ENCODE results near the gene CMTM1. TPM values are rescaled to one million over a fixed set of nuclear protein-coding genes. Genes with fewer than 3 reads are reported as not detected.

The CMTM1 gene
- 0.32 and 0.91 TPM in 2 replicates for total RNA-seq

GRCh38 chr16:66566051-66566901, at the start of gene CMTM1:
Gene CMTM1, plus strand, starts transcription at chr16:66566439. Its CDS starts 75 bp downstream, at chr16:66566514.

GRCh38 chr16:66549284-66550131, 16.7 kb upstream of the CMTM1 start, which contains the start of gene TK2:
Gene TK2, minus strand, starts transcription at chr16:66550122. Its CDS starts 61 bp downstream, at chr16:66550061.

GRCh38 chr16:66552286-66553177, 13.7 kb upstream of the CMTM1 start, which contains the start of gene CKLF:
Gene CKLF, plus strand, starts transcription at chr16:66552576. Its CDS starts 140 bp downstream, at chr16:66552716.

GRCh38 chr16:66578651-66579531, 12.7 kb downstream of the CMTM1 start, which contains the start of gene CMTM2:
Gene CMTM2, plus strand, starts transcription at chr16:66579463. Its CDS starts 145 bp downstream, at chr16:66579608.

GRCh38 chr16:66604376-66605176, 38.3 kb downstream of the CMTM1 start, which contains the start of gene CMTM3:
Gene CMTM3, plus strand, starts transcription at chr16:66604704. Its CDS starts 102 bp downstream, at chr16:66604806.

Other genes starting within 250 kb of the CMTM1 start
- gene CDH5, start 199.7 kb upstream of the CMTM1 start, total RNA-seq = 373 and 422 TPM in 2 replicates
- gene BEAN1, start 139.1 kb upstream of the CMTM1 start, total RNA-seq = 0.15 TPM in 1 of 2 replicates, not detected in the other
- 26.0 and 28.9 TPM in 2 replicates for gene TK2, start 16.3 kb upstream of the CMTM1 start, total RNA-seq
- 118 and 121 TPM in 2 replicates for gene CKLF, start 13.9 kb upstream of the CMTM1 start, total RNA-seq
- not detected in 2 replicates for gene CMTM2, start 13.0 kb downstream of the CMTM1 start, total RNA-seq
- 14.7 and 18.8 TPM in 2 replicates for gene CMTM3, start 38.3 kb downstream of the CMTM1 start, total RNA-seq
- 9.3 and 10.4 TPM in 2 replicates for gene CMTM4, start 130.3 kb downstream of the CMTM1 start, total RNA-seq
- 121 and 163 TPM in 2 replicates for gene DYNC1LI2, start 185.2 kb downstream of the CMTM1 start, total RNA-seq
- gene TERB1, start 235.1 kb downstream of the CMTM1 start, total RNA-seq = not detected in 2 replicates